ENCODE measurements around the gene RGS3.

GRCh38 chr9:113609562-113610318, 146.2 kb downstream of the RGS3 start:
- TF ChIP-seq, protein P1, sequence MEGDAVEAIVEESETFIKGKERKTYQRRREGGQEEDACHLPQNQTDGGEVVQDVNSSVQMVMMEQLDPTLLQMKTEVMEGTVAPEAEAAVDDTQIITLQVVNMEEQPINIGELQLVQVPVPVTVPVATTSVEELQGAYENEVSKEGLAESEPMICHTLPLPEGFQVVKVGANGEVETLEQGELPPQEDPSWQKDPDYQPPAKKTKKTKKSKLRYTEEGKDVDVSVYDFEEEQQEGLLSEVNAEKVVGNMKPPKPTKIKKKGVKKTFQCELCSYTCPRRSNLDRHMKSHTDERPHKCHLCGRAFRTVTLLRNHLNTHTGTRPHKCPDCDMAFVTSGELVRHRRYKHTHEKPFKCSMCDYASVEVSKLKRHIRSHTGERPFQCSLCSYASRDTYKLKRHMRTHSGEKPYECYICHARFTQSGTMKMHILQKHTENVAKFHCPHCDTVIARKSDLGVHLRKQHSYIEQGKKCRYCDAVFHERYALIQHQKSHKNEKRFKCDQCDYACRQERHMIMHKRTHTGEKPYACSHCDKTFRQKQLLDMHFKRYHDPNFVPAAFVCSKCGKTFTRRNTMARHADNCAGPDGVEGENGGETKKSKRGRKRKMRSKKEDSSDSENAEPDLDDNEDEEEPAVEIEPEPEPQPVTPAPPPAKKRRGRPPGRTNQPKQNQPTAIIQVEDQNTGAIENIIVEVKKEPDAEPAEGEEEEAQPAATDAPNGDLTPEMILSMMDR (IDR thresholded peaks at IDR 0.05), result no peak
- TF ChIP-seq POLR2A (IDR thresholded peaks at IDR 0.05), result peak in 2 of 3 donors; percentile 46 to 55
